ENCODE data around the gene MCM7. TPM values are rescaled to one million over a fixed set of nuclear protein-coding genes. Genes with fewer than 3 reads are reported as not detected.

Gene MCM7
- total and polyA plus RNA-seq, 10 of the 15 experiments (the other 5 are each of a cell fraction or from before 2014, with no cell fraction given), result 183 to 383 (median 244) TPM

DNA sequence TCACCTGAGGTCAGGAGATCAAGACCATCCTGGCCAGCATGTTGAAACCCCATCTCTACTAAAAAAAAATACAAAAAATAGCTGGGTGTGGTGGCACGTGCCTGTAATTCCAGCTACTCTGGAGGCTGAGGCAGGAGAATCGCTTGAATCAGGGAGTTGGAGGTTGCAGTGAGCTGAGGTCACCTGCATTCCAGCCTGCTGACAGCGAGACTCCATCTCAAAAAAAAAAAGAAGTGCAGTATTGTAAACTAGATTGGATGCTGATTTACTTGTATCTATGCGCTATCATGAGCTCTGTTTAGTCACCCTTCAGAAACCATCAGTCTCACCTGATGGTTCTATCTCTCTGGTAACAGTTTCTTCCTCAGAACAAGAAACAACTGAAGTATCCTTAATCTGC is 37.8 kb downstream of the MCM7 start:
- TF ChIP-seq FOXK2 (IDR thresholded peaks at IDR 0.05), result no peak
- TF ChIP-seq GABPA (IDR thresholded peaks at IDR 0.05; ENCODE audit: low read depth), result no peak
- TF ChIP-seq SMC3 (IDR thresholded peaks at IDR 0.05; ENCODE audit: borderline replicate concordance, low read length), result no peak
- RAD21 ChIA-PET (ENCODE audit: unreplicated experiment), result no interaction called here
- no peaks in the 10 kb centered on the region for H3K79me2 ChIP-seq (ENCODE audit: control insufficient read depth, insufficient read depth, low read length)
- WGBS (ENCODE audit: insufficient coverage, insufficient replicate concordance, low lambda C conversion rate, missing lambda C conversion rate), result 95% methylated on average over 4 of the region's 4 CpGs
- no peaks in the 10 kb centered on the region for H3K9me3 ChIP-seq (replicated peaks; ENCODE audit: control insufficient read depth, insufficient read depth, low read length)
- no peak overlapping the region for H3K27ac ChIP-seq (ENCODE audit: control insufficient read depth, insufficient read depth)
- H3K4me2 ChIP-seq (ENCODE audit: control insufficient read depth, insufficient read depth), result no peak overlapping the region
- no peaks in the 10 kb centered on the region for H4K20me1 ChIP-seq (ENCODE audit: control insufficient read depth, insufficient read depth)
- peaks cover 2 to 12% of the 10 kb centered on the region in 2 experiments; a peak in 2 of 4 replicates for H3K36me3 ChIP-seq (ENCODE audit: control insufficient read depth in 2 of 2, insufficient read depth in 2 of 2, low read length in 1 of 2)
- no peaks in the 10 kb centered on the region for H3K27me3 ChIP-seq (replicated peaks in 1 of 2; ENCODE audit: control insufficient read depth in 2 of 2, insufficient read depth in 2 of 2, low read length in 1 of 2)
- H2AFZ ChIP-seq (ENCODE audit: control insufficient read depth, low read depth, low read length), result no peak overlapping the region
- CTCF ChIA-PET, result interaction anchor here (0.6 to 1.9 kb wide), 8 partner anchors 10 to 84 kb away, joined by 3 to 5 read pairs (median 3); no protein-coding TSS in a partner anchor
- no TSS peak for BruUV-seq (replicated peaks)
- no peak overlapping the region for H3K9ac ChIP-seq (ENCODE audit: control insufficient read depth, insufficient read depth, low read length)
- no peak overlapping the region for H3K4me3 ChIP-seq
- no peaks in the 10 kb centered on the region for H3K4me1 ChIP-seq (ENCODE audit: control insufficient read depth, insufficient read depth, low read length)
- in situ Hi-C loops (cut with MboI), result no loop called here
- intact Hi-C loops (cut with micrococcal nuclease; ENCODE audit: unreplicated experiment), result no loop called here
- FAIRE-seq, result no peak
- SMC1A ChIA-PET (ENCODE audit: uncharacterized antibody, unreplicated experiment), result interaction anchor here (1.0 kb wide), 1 partner anchor 10 kb away, joined by 3 read pairs; no protein-coding TSS in a partner anchor
- no peak for DNase-seq (ENCODE audit: low read depth, low spot score)
- POLR2A ChIA-PET, result interaction anchor here (0.6 to 1.0 kb wide), 2 partner anchors 13 to 32 kb away, joined by 3 to 4 read pairs; no protein-coding TSS in a partner anchor
- no peak for ATAC-seq

DNA sequence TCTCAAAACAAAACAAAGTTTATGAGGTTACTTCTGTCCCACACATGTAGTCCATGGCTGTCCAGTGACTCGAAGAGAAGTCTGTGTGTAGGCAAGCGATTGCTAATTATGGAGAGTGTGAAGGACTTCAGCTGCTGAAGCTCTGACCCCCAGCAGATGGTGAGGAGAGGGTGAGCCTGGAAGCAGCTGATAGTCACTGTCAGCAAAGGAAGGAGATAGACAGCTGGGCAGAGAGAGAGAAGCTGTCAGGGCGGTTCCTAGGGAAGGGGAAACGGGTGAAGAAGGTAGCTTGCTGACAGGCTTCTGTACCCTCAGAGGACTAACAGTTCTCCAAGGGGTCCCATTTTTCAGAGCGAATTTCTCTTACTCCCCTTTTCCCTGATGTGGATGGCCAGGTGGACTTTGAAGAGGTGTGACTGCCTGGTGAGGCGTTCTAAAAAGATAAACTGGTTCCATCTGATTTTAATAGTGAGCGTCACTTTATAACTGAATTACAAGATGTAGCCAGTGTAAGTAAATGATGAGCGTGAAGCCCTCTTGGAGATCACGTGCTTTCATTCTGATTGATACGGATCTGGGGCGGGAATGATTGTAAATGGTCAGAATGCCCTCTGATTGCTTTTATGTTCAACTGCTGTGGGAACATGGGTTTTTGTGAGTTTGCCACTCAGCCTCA is 39.5 kb downstream of the MCM7 start:
- CTCF ChIA-PET, result interaction anchor here (0.9 kb wide), 1 partner anchor 69 kb away, joined by 3 read pairs; no protein-coding TSS in a partner anchor
- TF ChIP-seq, protein P1, sequence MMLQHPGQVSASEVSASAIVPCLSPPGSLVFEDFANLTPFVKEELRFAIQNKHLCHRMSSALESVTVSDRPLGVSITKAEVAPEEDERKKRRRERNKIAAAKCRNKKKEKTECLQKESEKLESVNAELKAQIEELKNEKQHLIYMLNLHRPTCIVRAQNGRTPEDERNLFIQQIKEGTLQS (IDR thresholded peaks at IDR 0.05; ENCODE audit: borderline replicate concordance, extremely low read depth, low read depth, low read length), result no peak
- TF ChIP-seq HCFC1 (IDR thresholded peaks at IDR 0.05; ENCODE audit: low read length), result no peak
- TF ChIP-seq SMAD1 (IDR thresholded peaks at IDR 0.05; ENCODE audit: low read depth, partially characterized antibody), result no peak
- TF ChIP-seq, protein P2, sequence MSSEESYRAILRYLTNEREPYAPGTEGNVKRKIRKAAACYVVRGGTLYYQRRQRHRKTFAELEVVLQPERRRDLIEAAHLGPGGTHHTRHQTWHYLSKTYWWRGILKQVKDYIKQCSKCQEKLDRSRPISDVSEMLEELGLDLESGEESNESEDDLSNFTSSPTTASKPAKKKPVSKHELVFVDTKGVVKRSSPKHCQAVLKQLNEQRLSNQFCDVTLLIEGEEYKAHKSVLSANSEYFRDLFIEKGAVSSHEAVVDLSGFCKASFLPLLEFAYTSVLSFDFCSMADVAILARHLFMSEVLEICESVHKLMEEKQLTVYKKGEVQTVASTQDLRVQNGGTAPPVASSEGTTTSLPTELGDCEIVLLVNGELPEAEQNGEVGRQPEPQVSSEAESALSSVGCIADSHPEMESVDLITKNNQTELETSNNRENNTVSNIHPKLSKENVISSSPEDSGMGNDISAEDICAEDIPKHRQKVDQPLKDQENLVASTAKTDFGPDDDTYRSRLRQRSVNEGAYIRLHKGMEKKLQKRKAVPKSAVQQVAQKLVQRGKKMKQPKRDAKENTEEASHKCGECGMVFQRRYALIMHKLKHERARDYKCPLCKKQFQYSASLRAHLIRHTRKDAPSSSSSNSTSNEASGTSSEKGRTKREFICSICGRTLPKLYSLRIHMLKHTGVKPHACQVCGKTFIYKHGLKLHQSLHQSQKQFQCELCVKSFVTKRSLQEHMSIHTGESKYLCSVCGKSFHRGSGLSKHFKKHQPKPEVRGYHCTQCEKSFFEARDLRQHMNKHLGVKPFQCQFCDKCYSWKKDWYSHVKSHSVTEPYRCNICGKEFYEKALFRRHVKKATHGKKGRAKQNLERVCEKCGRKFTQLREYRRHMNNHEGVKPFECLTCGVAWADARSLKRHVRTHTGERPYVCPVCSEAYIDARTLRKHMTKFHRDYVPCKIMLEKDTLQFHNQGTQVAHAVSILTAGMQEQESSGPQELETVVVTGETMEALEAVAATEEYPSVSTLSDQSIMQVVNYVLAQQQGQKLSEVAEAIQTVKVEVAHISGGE (CRISPR knock-in tag; IDR thresholded peaks at IDR 0.05), result no peak
- TF ChIP-seq, protein P3, sequence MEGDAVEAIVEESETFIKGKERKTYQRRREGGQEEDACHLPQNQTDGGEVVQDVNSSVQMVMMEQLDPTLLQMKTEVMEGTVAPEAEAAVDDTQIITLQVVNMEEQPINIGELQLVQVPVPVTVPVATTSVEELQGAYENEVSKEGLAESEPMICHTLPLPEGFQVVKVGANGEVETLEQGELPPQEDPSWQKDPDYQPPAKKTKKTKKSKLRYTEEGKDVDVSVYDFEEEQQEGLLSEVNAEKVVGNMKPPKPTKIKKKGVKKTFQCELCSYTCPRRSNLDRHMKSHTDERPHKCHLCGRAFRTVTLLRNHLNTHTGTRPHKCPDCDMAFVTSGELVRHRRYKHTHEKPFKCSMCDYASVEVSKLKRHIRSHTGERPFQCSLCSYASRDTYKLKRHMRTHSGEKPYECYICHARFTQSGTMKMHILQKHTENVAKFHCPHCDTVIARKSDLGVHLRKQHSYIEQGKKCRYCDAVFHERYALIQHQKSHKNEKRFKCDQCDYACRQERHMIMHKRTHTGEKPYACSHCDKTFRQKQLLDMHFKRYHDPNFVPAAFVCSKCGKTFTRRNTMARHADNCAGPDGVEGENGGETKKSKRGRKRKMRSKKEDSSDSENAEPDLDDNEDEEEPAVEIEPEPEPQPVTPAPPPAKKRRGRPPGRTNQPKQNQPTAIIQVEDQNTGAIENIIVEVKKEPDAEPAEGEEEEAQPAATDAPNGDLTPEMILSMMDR (IDR thresholded peaks at IDR 0.05 in 2 of 3, conservative IDR thresholded peaks at IDR 0.05 in 1 of 3; ENCODE audit: control insufficient read depth in 2 of 3, extremely low read depth in 1 of 3, insufficient read depth in 1 of 3, low read depth in 3 of 3, low read length in 3 of 3), result no peak
- TF ChIP-seq HDAC6 (IDR thresholded peaks at IDR 0.05; ENCODE audit: unreplicated experiment), result no peak
- no peak for TF ChIP-seq SREBF1 (IDR thresholded peaks at IDR 0.05; ENCODE audit: low read length)
- TF ChIP-seq PML (IDR thresholded peaks at IDR 0.05; ENCODE audit: low read length), result no peak

More for the DNA sequence above, 39.5 kb downstream of the MCM7 start:
- peaks cover 3 to 12% of the 10 kb centered on the region in 2 experiments; a peak in 3 of 4 replicates for H3K36me3 ChIP-seq (ENCODE audit: control insufficient read depth in 2 of 2, insufficient read depth in 2 of 2, low read length in 1 of 2)
- intact Hi-C loops (cut with micrococcal nuclease; ENCODE audit: unreplicated experiment), result no loop called here
- ChIA-PET RAD21 (ENCODE audit: unreplicated experiment) (no interaction called here), POLR2A (no interaction called here), SMC1A (ENCODE audit: uncharacterized antibody, unreplicated experiment) (interaction anchor here (1.1 kb wide), 1 partner anchor 66 kb away, joined by 5 read pairs; no protein-coding TSS in a partner anchor)
- H3K9ac ChIP-seq (ENCODE audit: control insufficient read depth, insufficient read depth, low read length), result no peak overlapping the region
- H4K20me1 ChIP-seq (ENCODE audit: control insufficient read depth, insufficient read depth), result no peaks in the 10 kb centered on the region
- 96% methylated on average over 11 of the region's 11 CpGs for WGBS (ENCODE audit: insufficient coverage, insufficient replicate concordance, low lambda C conversion rate, missing lambda C conversion rate)
- FAIRE-seq, result no peak
- in situ Hi-C loops (cut with MboI), result no loop called here
- no peak for DNase-seq (ENCODE audit: low read depth, low spot score)
- H3K4me3 ChIP-seq, result no peak overlapping the region
- no peaks in the 10 kb centered on the region for H3K79me2 ChIP-seq (ENCODE audit: control insufficient read depth, insufficient read depth, low read length)
- no peak overlapping the region for H3K4me2 ChIP-seq (ENCODE audit: control insufficient read depth, insufficient read depth)
- H3K27ac ChIP-seq (ENCODE audit: control insufficient read depth, insufficient read depth), result no peak overlapping the region
- no peak for ATAC-seq
- no peaks in the 10 kb centered on the region for H3K9me3 ChIP-seq (replicated peaks; ENCODE audit: control insufficient read depth, insufficient read depth, low read length)
- no peak overlapping the region for H2AFZ ChIP-seq (ENCODE audit: control insufficient read depth, low read depth, low read length)
- no peaks in the 10 kb centered on the region for H3K27me3 ChIP-seq (replicated peaks in 1 of 2; ENCODE audit: control insufficient read depth in 2 of 2, insufficient read depth in 2 of 2, low read length in 1 of 2)
- H3K4me1 ChIP-seq (ENCODE audit: control insufficient read depth, insufficient read depth, low read length), result no peaks in the 10 kb centered on the region
- no TSS peak for BruUV-seq (replicated peaks)
